Upper lobe of left lung (tissue), 4 donors: Measurements from ENCODE around the gene TMEM132D.

ENCODE experiments used
- CTCF ChIP-seq, 6 experiments: fragments of 450-650 bp in 4 of 6; fragments of 200-600 bp in 2 of 6; sonication (generic) in 2 of 6; IDR thresholded peaks; one replicate each; pipeline ENCODE4 v1.5.1; 2016 to 2019; ENCODE audit warnings: antibody characterized with exemption in 6 of 6
- EP300 ChIP-seq, 4 donors: sonication (generic); formaldehyde crosslinking; IDR thresholded peaks; one replicate each; pipeline ENCODE4 v1.5.1; 2017; ENCODE audit warnings: antibody characterized with exemption in 4 of 4, control low read depth in 2 of 4
- POLR2A ChIP-seq, 4 donors: fragments of 450-650 bp; IDR thresholded peaks; one replicate each; pipeline ENCODE4 v1.5.1; 2016 to 2017; ENCODE audit warnings: antibody characterized with exemption in 4 of 4, mild to moderate bottlenecking in 2 of 4
- POLR2AphosphoS5 ChIP-seq, 2 donors: sonication (generic); formaldehyde crosslinking; IDR thresholded peaks; one replicate each; pipeline ENCODE4 v1.5.1; 2017; ENCODE audit warnings: antibody characterized with exemption in 2 of 2

- TF ChIP-seq CTCF (IDR thresholded peaks at IDR 0.05) (no peak), POLR2A (IDR thresholded peaks at IDR 0.05) (no peak), POLR2AphosphoS5 (IDR thresholded peaks at IDR 0.05) (no peak), EP300 (IDR thresholded peaks at IDR 0.05) (peak in 1 of 4 donors; percentile 44)
These were observed 530.9 kb downstream of the TMEM132D start for GRCh38 chr12:129372876-129373275.
